GM21529 (cell line): Measurements from ENCODE around the gene CCDC88C.

Experiments used
- ATAC-seq: cut with Tn5 transposase; IDR thresholded peaks from one replicate; pipeline ENCODE4 v1.9.1; 2021; ENCODE audit not compliant: unreplicated experiment

The CCDC88C gene

GRCh38 chr14:91380610-91381371 is 36.8 kb downstream of the CCDC88C start:
- peak; percentile 39 for ATAC-seq

- no peak for ATAC-seq
These were observed 37.5 kb downstream of the CCDC88C start for GRCh38 chr14:91380123-91380522.

- ATAC-seq: no peak
These were observed 38.1 kb downstream of the CCDC88C start for GRCh38 chr14:91379579-91379932.

- ATAC-seq: no peak
These were observed 38.6 kb downstream of the CCDC88C start for GRCh38 chr14:91378930-91379578.

- ATAC-seq: no peak
These were observed 39.6 kb downstream of the CCDC88C start for GRCh38 chr14:91377700-91378652.

GRCh38 chr14:91376547-91377477 is 40.8 kb downstream of the CCDC88C start:
- no peak for ATAC-seq

GRCh38 chr14:91375720-91376452 is 41.7 kb downstream of the CCDC88C start:
- no peak for ATAC-seq

GRCh38 chr14:91374879-91375702 is 42.5 kb downstream of the CCDC88C start:
- no peak for ATAC-seq

GRCh38 chr14:91374287-91374878 is 43.2 kb downstream of the CCDC88C start:
- ATAC-seq: no peak

GRCh38 chr14:91373591-91374254 is 43.9 kb downstream of the CCDC88C start:
- peak; percentile 57 for ATAC-seq

- peak; percentile 28 for ATAC-seq
These were observed 44.7 kb downstream of the CCDC88C start for GRCh38 chr14:91372671-91373495.

GRCh38 chr14:91371990-91372375 is 45.6 kb downstream of the CCDC88C start:
- no peak for ATAC-seq

- ATAC-seq: no peak
These were observed 46.3 kb downstream of the CCDC88C start for GRCh38 chr14:91371011-91371989.

GRCh38 chr14:91369628-91370445 is 47.8 kb downstream of the CCDC88C start:
- ATAC-seq: no peak

- ATAC-seq: no peak
These were observed 48.7 kb downstream of the CCDC88C start for GRCh38 chr14:91368776-91369416.
